HG02870 (cell line): Measurements from ENCODE around the gene IPO4.

Source experiments
- ATAC-seq: cut with Tn5 transposase; IDR thresholded peaks from one replicate; pipeline ENCODE4 v1.9.1; 2021; ENCODE audit warnings: mild to moderate bottlenecking, moderate library complexity; ENCODE audit not compliant: unreplicated experiment

The IPO4 gene

GRCh38 chr14:24150993-24151392 is 37.6 kb downstream of the IPO4 start:
- ATAC-seq = no peak

GRCh38 chr14:24150567-24150966 is 38.0 kb downstream of the IPO4 start:
- no peak for ATAC-seq

DNA sequence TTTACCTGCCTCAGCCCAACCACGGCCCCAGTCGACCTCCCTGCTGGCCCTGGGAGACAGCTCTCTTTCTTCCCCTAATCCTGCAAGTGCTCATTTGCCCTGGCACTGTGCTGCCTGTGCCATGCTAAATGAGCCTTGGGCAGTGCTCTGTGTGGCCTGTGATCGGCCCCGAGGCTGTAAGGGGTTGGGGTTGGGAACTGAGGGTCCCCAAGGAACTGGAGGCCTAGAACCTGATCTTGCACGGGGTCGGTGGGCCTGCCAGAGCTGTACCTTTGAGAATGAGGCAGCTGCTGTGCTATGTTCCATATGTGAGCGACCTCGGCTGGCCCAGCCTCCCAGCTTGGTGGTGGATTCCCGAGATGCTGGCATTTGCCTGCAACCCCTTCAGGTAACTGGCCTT is 38.6 kb downstream of the IPO4 start:
- ATAC-seq = no peak

DNA sequence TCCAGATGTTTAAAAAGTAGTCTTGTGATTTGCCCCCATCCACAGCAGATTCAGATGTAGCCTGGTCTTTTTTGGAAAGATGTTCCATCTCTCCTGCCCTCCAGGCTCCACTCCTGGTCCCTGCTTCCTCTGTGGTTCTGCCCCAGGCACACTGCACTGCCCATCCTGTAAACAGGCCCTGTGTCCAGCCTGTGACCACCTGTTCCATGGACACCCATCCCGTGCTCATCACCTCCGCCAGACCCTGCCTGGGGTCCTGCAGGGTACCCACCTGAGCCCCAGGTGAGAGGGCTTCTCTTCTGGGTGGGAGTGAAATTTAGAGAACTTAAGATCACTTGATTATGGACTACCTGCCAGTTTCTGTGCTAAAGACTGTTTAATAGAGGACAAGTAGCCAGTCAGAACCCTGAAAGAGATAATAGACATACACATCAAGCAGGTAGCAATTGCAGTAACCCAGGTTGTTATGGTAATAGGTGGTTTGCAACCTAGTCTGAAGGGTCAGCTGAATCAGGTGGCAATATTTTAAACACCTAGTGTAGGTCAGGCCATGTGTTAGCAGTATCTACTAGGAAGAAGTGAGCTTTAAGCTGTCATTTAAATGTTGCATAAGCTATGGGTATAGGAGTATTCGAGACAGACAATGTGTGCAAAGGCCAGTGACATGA is 39.2 kb downstream of the IPO4 start:
- ATAC-seq = no peak

GRCh38 chr14:24147761-24148428 is 40.7 kb downstream of the IPO4 start:
- no peak for ATAC-seq

DNA sequence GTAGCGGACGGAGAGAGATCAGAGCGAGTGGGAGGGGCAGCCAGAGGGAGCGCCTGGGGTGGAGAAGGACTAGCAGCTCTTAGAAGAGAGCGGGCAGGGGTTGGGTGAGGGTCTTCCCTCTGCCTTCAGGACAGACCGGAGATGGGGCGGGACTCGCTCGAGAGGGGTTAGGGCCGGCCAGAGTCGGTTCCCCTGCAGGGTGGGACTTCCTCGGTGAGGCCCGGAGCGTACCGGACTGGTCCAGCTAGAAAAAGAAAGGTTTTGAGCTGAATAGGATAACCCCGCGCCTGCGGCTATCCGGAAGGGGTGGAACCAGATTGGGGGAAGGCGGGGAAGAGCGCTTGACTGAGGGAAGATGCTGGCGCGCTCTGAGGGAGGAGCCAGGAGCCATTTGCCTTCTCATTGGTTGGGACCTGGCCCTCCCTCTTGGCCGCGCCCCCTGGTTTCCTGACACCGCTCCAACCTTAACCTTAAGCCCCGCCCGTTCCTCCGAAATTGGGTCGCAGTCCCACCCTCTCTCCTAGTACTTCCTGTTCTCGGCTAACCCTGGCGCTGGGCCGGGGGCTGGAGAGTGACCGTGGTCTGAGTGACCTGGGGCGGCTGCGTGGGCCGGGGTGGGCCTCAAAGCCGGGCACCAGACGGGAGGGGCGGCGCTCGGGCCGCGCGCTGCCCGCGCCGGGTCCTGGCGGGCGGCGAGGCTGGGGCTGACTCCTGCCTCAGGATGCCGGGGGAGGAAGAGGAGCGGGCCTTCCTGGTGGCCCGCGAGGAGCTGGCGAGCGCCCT is 41.4 kb downstream of the IPO4 start, which contains the start of gene RNF31:
Gene RNF31 (plus strand): TSS at position 521 of the 783 bp plus-strand sequence. CDS start 201 bp downstream, at position 722.
- ATAC-seq = peak; percentile 82

DNA sequence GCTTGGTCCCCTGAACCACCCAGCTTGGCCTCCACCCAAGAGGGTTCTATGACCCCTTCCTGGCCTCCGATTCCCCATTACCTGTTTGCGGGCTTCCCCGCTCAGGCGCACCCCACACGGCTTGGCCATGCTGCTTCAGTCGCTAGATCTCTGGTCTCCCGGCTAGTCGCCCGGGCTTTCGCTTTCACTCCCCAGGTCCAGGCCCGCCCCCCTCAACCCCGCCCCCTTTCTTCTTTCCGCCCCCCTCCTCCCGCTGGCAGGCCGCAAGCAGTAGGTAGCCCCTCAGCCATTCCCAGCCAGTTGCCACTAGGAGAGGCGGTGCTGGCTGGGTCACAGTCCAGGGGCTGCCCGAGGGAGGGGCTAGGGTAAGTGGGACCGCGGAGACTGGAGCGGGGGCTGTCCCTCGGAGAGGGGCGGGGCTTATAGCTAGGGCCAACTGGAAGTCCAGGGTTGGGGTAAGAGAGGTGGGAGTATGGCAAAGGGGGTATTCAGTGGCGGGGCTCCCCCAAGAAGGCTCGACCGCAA is 42.1 kb downstream of the IPO4 start, which contains the start of gene PSME2:
Gene PSME2 (minus strand): TSS at position 158 of the 525 bp plus-strand sequence. CDS start 29 bp downstream, at position 129.
- peak; percentile 62 for ATAC-seq

- ATAC-seq = no peak
Observed at GRCh38 chr14:24145690-24146452, 42.7 kb downstream of the IPO4 start.

DNA sequence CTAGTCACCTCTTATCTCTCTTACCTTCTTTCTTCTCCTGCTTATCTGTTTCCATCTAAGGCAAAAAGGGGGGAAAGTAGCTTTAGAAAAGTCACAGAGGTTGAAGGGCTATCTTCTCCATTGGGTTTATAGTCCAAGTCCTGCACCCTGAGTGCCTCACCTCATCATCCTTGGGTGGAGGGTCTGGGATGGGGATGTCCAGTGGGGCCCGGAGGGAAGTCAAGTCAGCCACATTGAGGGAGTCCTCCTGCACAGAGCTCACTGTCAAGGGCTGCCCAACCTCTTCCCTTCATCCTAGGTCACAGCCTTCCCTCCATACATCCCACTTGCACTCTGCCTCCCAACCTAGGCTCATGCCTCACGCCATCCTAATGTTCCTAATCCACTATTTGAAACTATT is 43.4 kb downstream of the IPO4 start:
- ATAC-seq = no peak

DNA sequence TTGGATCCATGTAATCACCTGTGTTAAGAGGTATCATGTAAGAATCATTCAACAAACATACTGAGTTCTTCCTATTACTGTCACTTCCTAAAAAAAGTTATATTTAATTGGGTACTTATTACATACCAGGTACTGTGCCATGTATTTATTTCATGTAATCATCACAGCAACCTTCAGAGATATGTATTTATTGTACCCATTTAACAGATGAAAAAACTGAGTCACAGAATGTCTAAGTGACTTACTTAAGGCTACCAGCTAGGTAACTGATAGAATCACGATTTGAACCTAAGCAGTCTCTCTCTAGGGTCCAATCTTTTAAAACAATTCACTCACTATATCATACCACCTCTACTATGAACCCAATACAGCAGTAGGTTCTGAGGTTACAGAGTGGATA is 44.2 kb downstream of the IPO4 start:
- no peak for ATAC-seq

GRCh38 chr14:24143511-24143910 is 45.1 kb downstream of the IPO4 start:
- ATAC-seq = no peak

- ATAC-seq = peak; percentile 88
Observed at GRCh38 chr14:24141097-24141880, 47.3 kb downstream of the IPO4 start, which contains the start of gene EMC9. Gene EMC9, minus strand, starts transcription at chr14:24141591. Its CDS starts 287 bp downstream, at chr14:24141304.

- no peak for ATAC-seq
Observed at GRCh38 chr14:24139272-24139934, 49.2 kb downstream of the IPO4 start.

- no peak for ATAC-seq
Observed at GRCh38 chr14:24138396-24139271, 50.0 kb downstream of the IPO4 start.

DNA sequence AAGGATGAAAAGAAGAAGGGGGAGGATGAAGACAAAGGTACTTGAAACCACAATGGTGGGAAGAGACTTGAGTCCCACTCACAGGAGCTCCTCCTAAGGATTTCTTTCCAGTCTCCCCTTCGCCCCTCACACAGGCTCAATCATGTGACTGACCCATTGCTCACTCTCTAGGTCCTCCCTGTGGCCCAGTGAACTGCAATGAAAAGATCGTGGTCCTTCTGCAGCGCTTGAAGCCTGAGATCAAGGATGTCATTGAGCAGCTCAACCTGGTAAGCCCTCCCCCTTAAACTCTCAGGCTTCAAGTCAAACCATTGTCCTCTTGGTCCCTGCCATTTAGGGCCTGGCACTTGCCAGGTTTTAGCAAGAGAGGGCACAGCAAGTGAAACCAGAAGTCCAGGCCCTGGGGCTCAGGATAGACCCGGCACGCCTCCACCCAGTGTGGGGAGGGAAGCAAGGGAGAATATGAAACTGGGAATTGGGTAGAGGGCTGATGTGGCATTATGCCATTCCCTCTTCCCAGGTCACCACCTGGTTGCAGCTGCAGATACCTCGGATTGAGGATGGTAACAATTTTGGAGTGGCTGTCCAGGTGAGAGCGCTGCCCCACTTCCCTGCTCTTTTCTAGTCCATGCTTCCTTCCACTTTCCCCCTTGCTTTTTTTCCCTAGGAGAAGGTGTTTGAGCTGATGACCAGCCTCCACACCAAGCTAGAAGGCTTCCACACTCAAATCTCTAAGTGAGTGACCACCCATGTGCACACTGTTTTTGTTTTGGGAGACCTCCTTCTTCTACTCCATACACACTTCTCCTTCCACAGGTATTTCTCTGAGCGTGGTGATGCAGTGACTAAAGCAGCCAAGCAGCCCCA is 50.9 kb downstream of the IPO4 start:
- ATAC-seq = no peak

GRCh38 chr14:24136684-24137528 is 51.7 kb downstream of the IPO4 start:
- ATAC-seq = no peak
